ENCODE measurements around the gene ARHGAP21. TPM values are rescaled to one million over a fixed set of nuclear protein-coding genes. Genes with fewer than 3 reads are reported as not detected.

The ARHGAP21 gene
- total RNA-seq, 1 donor from 2014 or later = 50.0 TPM

GRCh38 chr10:24579448-24579847 lies 144.2 kb downstream of the ARHGAP21 start:
- DNase-seq (ENCODE audit: low read depth) = no peak

DNA sequence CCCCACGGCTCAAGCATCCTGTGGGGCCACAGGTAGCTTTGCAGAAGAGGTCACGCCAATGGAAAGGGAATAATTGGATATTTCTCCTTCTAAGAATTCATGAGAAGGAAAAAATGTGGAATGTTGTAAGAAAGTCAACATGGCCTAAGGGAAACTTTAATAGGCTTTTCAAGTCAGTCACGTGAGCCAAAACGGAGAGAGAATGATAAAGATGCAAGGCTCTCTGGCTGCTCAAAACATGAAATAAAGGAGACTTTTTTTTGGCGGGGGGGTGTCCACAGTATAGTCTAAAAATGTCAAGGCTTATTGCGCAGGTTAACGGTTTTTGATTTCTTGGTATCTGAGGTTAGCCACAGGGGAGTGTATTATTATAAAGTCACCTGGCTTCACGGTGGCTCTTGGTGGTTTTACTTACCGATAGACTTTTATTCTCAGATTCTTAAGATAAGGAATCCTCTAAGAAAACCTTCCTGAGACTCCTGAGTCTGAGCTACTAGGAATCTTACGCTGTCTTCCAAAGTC lies 148.1 kb downstream of the ARHGAP21 start:
- DNase-seq (ENCODE audit: low read depth) = no peak

DNA sequence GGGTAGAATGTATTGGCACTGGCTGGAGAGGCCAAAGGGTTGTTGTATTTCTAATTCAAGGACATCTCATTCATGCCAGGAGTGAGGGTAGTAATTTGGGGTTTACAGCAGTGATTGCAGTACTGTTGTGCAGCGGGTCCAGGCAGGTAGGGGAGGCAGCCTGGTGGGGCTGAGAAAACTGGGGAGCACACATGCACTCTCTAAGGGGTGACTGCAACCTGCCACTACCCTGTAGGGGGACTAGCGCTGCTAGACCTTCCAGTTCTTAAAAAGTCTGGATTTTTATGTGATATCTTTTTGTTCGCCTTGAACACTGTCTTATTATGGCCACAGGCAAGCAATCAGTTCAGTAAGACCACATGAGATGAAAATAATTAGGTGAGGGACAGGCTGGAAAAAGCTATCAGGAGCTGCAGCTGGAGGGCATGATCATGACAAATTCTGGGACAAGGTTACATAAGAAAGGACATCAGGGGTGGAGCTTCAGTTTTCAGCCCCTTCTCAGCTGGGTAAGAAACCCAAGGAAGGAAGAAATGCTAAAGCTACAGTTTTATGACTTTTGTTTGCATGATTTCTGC lies 149.0 kb downstream of the ARHGAP21 start:
- DNase-seq (ENCODE audit: low read depth) = no peak

GRCh38 chr10:24574161-24574560 lies 149.5 kb downstream of the ARHGAP21 start:
- no peak for DNase-seq (ENCODE audit: low read depth)

DNA sequence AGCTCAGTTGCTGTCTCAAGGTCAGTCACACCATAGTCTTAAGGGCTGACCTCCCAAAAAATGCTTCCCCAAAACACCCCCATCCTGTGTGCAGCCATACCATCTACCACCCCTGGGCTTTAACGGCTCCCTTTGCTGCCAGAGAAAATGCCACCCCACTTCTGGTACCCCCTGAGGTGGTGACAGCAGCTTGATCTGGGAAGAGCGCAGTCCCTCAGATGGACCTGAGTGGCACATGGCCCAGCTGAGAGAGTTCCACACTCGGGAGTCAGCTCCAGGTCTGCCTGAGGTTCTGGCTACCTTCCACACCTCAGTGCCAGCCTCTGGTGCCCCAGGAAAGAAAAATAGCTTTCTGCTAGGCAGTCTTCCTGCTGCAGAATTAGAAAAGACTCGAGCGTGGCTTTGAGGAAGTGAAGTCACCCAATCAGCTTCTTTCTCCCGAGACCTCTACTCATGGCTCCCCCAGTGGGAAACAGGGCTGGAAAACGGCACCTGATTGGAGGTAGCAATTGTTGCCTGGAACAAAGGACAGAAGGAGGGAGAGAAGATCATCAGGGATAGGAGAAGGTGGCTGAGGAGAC lies 151.7 kb downstream of the ARHGAP21 start:
- DNase-seq (ENCODE audit: low read depth) = no peak

GRCh38 chr10:24570658-24571426 lies 152.8 kb downstream of the ARHGAP21 start:
- no peak for DNase-seq (ENCODE audit: low read depth)

DNA sequence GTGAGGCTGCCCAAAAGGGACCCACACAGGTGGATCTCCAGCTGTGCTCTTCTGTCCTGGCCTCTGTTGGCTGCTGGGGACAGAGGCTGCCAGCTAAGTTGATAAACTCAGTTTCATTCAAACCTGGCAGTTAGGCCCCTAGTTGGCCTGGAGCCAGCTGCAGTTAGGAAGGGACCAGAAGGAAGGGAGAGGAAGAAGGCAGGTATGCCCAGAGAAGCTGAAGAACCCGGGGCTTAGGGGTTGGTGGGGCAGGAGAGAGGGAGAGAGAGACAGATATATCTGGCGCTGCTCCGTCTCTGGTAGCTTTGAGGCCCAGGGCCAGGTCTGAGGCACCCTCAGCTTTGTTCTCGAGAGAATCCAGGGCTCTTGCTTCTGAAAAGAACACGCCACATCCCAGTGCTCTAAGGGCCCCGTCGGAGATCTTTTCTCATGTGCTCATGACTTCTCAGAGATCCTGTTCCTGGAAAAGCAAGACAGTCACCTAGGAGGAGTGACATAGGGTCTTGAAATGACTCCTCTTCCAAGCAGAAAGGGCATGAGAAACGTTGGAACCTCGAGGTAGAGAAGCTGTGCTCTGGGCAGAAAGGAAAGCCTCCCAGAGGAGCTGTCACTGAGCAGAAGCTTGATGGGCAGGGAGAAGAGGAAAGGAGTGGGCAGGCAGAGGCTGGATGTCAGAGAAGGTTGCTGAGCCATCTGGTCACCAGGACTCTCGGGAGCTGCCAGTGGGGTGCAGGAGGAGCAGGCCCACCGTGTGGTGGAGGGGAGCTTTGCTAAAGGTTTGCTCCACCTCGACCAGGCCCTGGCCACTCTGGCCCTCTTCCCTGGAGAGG lies 153.6 kb downstream of the ARHGAP21 start:
- no peak for DNase-seq (ENCODE audit: low read depth)

- no peak for DNase-seq (ENCODE audit: low read depth)
These were observed 154.3 kb downstream of the ARHGAP21 start for GRCh38 chr10:24569330-24569796.

DNA sequence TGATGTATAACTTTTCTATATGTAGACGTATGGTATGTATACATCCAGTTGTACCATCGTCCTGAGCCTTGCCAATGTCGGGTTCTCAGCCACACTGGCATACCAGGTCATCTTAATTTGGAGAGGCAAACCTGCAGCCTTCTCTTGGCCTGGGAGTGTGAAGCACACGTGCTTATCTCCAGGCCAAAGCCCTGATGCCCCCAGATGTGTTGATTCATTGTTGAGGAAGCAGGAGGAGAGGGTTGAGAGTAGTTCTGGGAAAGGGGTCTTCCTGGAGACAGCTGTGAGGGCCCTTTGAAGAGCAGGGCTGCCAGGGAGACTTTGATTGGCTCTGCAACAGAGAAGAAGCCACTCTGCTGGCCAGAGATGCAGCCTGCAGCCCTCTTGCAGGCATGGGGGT lies 155.6 kb downstream of the ARHGAP21 start:
- no peak for DNase-seq (ENCODE audit: low read depth)

- peak; percentile 30 for DNase-seq (ENCODE audit: low read depth)
These were observed 162.2 kb downstream of the ARHGAP21 start for GRCh38 chr10:24561453-24561852.

DNA sequence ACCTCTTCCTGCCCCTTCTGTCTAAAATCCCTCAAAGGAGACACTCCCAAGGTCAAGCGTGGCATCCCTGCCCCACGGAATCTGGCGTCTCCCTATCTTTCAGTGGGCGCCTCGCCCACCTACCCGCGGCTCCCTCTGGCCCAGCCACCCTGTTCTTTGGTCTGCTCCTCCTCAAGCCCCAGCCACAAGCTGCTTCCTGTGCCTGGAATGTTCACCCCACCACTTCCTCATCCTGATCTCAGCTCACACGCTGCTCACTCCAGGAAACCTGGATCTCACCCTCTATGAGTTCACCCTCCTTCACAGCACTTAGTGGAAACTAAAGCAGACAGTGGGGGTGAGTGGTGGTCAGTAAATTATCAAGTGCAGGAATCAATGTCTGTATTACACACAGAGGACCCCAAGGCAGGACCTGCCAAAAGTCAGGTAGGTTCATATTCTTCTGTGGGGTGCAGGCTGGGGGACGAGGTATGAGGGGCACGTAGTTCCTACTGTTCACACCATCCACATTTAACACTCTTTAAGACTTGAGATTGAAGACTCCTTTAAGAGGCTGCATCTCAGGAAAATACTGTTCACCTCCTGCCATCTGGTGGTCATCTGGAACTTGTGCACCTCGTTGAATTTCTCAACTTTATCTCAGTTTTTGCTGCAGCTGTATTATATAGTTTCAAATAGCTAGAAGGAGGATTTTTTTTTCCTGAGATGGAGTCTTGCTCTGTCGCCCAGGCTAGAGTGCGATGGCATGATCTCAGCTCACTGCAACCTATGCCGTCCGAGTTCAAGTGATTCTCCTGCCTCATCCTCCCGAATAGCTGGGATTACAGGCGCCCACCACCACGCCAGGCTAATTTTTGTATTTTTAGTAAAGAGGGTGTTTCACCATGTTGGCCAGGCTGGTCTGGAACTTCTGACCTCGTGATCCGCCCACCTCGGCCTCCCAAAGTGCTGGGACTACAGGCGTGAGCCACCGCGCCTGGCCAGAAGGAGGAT lies 166.6 kb downstream of the ARHGAP21 start:
- peak; percentile 68 for DNase-seq (ENCODE audit: low read depth)

DNA sequence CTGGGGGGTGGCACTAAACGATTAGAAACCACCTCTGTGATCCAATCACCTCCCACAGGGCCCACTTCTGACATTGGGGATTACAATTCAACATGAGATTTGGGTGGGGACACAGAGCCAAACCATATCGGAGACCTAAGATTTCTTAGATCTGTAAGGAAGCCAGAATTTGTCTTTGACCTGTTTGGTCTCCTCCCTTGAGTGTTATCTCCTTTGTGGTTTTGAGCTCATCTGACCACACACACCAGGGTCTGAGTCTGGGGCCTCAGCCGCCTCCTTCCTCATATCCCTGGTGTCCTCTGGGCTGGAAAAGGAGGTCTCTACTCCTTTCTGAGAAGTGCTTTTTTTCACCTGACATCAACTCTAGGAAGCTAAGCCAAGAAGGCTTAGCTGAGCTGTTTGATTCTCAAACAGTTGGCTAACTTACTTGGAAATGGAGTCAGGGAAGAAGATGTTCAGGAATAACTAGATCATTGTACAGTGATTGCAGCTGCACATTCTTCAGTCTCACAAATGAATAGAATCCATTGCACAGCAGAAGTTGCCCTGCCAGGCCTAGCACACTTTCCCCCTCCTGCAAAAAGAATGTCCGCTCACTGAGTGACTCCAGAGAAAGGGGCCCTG lies 167.4 kb downstream of the ARHGAP21 start:
- DNase-seq (ENCODE audit: low read depth) = no peak

DNA sequence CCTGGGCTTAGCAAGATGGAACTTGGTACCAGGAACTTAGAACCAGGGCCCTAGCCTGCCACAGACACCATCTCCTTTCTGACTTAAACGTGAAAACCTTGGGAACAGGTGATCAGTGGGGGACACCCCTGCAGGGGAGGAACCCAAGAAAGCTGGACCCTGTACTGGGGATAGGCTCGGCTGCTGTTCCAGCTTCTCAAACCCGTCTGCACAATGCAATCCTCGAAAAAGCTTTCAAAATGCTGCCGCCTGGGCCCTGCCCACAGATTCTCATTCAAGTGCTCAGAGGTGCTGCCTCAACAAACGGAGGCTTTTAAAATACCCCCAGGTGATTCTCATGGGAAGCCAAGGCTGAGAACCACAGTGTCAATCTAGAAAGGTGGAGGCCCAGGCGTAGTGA lies 169.7 kb downstream of the ARHGAP21 start:
- DNase-seq (ENCODE audit: low read depth) = no peak

DNA sequence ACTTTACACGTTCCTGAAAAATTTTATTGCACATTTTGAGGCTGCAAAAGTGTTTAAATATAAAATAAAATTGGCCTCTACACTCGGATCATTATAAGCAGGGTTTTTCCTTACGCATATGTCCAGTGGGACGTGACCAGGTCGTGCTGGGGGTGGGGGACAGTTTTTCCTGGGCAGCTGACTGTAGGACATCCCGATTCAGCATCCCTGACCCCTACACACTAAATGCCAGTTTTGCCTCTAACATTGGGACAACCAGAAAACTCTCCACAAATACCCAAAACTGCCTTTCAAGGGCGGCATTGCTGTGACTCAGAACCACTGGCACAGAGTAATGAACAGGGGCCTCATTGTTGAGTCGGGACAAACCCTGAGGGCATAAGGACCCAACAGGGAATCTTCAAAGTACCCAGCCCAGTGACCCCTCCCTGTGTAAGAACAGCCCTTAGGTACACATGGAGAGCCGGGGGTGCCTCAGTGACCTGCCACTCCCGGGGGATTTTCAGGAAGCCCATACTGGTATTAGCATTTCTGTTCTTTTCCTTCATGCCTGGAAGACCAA lies 170.6 kb downstream of the ARHGAP21 start:
- no peak for DNase-seq (ENCODE audit: low read depth)

DNA sequence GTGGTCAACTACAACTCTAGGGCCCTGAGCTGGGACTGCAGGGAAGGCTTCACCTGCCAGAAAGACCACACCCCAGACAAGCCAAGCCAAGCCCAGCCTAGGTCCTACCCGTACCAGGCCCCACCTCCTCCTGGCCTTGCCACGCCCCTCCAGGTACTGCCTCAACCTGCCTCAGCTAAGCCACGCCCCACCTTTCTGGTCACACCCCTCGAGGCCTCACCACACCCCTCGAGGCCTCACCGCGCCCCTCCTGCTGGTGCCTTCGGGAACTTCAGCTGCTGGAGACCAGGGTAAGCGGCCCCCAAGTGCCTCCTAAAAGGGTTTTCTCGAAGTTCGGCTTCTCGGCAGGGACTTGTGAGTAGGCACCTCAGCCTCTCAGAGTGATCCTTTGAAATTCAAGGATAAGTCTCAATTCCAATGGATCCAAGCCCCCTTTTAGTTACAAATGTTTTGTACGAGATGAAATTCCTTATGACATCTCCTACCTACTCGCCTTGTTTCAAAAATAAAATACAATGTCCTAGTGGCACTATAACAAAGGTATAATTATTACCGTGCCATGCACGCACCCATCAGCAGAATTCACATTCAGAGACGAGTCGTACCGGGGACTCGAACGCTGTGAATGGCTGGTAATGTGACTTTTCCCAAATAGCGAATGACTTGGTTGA lies 171.2 kb downstream of the ARHGAP21 start:
- DNase-seq (ENCODE audit: low read depth) = no peak

DNA sequence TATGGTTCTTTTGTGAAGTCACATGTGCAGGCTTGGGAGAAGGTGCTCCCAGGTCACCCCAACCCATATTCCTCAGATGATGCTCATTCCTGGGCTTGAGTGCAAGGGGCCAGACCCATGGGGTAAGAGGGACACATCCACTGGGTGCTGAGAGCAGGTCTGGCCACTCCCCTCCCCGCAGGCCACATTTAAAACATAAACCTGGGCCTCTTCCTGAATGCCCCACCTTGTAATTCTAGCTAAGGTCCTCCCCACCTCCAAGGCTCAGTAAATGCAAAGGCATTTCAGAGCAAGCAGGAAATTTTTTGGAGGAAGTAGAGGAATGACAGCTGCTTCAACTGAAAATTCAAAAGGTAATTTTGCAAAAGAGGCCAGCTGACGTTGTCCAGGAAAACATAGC lies 172.5 kb downstream of the ARHGAP21 start:
- no peak for DNase-seq (ENCODE audit: low read depth)

GRCh38 chr10:24550680-24551079 lies 173.0 kb downstream of the ARHGAP21 start:
- DNase-seq (ENCODE audit: low read depth) = no peak

DNA sequence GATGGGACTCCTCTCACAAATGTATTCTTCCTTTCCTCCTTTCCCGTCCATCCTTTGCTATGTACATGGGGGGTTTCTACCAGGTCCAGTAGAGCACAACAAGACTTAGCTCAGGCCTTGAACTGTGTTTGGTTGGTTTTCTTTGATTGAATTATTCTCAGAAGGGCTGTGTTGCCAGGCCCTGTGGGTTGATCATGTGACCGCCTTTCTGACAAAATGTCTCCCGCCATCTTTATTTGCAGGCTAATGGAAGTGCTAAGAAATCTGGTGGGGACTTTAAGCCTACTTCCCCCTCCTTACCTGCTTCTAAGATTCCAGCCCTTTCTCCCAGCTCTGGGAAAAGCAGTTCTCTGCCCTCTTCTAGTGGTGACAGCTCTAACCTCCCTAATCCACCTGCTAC lies 178.1 kb downstream of the ARHGAP21 start:
- no peak for DNase-seq (ENCODE audit: low read depth)

DNA sequence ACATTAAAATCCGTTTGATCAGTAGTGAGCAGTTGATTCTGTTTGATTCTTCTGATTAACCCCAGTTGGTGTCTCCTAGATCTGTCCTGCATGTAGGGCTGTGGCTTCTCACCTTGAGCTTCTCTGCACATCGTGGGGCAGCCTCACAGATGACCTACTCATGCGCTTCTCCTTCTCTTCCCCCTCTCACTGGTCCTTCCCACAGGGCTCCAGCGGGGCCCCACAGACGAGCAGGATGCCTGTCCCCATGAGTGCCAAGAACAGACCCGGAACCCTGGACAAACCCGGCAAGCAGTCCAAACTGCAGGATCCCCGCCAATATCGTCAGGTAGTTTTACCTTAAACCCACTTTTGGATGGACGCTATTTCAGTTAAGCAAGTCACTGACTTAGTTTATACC lies 178.9 kb downstream of the ARHGAP21 start:
- DNase-seq (ENCODE audit: low read depth) = no peak
